Measurements from ENCODE around the gene CATSPERD. TPM values are rescaled to one million over a fixed set of nuclear protein-coding genes. Genes with fewer than 3 reads are reported as not detected.

CATSPERD gene
- polyA plus RNA-seq, 2 of the 4 experiments (the other 2 are of a cell fraction), result 0.03 TPM; not detected in 1

DNA sequence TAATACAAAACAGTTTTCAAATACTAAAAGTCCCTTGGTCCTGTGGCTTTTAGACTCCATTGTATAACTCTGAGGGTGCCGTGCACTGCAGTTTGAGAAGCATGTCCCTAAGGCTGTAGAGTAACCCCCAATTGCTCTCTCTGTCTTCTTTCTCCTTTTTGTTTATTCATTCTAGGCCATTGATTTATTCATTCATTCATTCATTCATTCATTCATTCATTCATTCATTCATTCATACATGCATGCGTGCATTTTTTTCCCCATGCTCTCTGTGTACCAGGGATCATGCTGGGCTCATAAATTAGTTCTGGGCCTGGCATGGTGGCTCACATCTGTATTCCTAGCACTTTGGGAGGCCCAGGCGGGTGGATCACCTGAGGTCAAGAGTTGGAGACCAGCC, 44.8 kb downstream of the CATSPERD start:
- ATAC-seq, result no peak
- TF ChIP-seq NR3C1 (IDR thresholded peaks at IDR 0.05), result no peak
- no peak for TF ChIP-seq MAFK (IDR thresholded peaks at IDR 0.05; ENCODE audit: partially characterized antibody)
- TF ChIP-seq RFX5 (IDR thresholded peaks at IDR 0.05), result no peak
- no peak for TF ChIP-seq SREBF2 (IDR thresholded peaks at IDR 0.05)
- no peak for TF ChIP-seq RNF2 (IDR thresholded peaks at IDR 0.05; ENCODE audit: borderline replicate concordance, low read depth)
- TF ChIP-seq JUNB (IDR thresholded peaks at IDR 0.05), result no peak
- TF ChIP-seq HOXB13 (CRISPR knock-in tag; IDR thresholded peaks at IDR 0.05; ENCODE audit: low read depth), result no peak
- TF ChIP-seq FOSL2 (IDR thresholded peaks at IDR 0.05), result no peak
- no peak for TF ChIP-seq FOSL2 (CRISPR knock-in tag; IDR thresholded peaks at IDR 0.05)
- no peak for TF ChIP-seq MYC (IDR thresholded peaks at IDR 0.05; ENCODE audit: borderline replicate concordance, low read length)
- TF ChIP-seq HDAC2 (IDR thresholded peaks at IDR 0.05), result no peak
- no peak for TF ChIP-seq HEYL (CRISPR knock-in tag; IDR thresholded peaks at IDR 0.05)
- TF ChIP-seq TP53 (CRISPR knock-in tag; IDR thresholded peaks at IDR 0.05), result no peak
- no peak for TF ChIP-seq RARB (CRISPR knock-in tag; IDR thresholded peaks at IDR 0.05)
- TF ChIP-seq, protein P1, sequence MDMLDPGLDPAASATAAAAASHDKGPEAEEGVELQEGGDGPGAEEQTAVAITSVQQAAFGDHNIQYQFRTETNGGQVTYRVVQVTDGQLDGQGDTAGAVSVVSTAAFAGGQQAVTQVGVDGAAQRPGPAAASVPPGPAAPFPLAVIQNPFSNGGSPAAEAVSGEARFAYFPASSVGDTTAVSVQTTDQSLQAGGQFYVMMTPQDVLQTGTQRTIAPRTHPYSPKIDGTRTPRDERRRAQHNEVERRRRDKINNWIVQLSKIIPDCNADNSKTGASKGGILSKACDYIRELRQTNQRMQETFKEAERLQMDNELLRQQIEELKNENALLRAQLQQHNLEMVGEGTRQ (IDR thresholded peaks at IDR 0.05), result no peak
- no peak for TF ChIP-seq EHMT2 (IDR thresholded peaks at IDR 0.05; ENCODE audit: low read depth)

DNA sequence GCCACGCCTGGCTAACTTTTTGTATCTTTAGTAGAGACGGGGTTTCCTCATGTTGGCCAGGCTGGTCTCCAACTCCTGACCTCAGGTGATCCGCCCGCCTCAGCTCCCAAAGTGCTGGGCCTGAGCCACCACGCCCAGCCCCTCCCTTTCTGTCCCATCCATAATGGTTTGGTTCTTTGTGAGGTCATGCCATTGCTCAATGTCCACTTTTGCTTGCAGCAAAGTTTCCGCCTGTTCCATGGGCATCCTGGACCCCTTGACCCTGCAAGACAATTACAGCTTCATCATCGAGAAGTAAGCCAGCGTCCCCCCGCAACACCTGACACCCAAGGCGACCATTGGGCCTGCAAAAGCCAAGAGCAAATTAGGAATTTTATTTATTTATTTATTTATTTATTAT, 47.5 kb downstream of the CATSPERD start:
- no peak overlapping the region for H3K4me2 ChIP-seq
- no peak for DNase-seq (ENCODE audit: low read depth in 1 of 2, low spot score in 1 of 2)
- TF ChIP-seq CEBPB (IDR thresholded peaks at IDR 0.05) (no peak), SMC3 (IDR thresholded peaks at IDR 0.05) (no peak), MAZ (IDR thresholded peaks at IDR 0.05; ENCODE audit: borderline replicate concordance, low read depth, low read length) (no peak), EP300 (IDR thresholded peaks at IDR 0.05) (no peak), FOSL2 (IDR thresholded peaks at IDR 0.05) (no peak), FOSL2 (CRISPR knock-in tag; IDR thresholded peaks at IDR 0.05) (no peak), HOXA7 (CRISPR knock-in tag; IDR thresholded peaks at IDR 0.05) (no peak), FOXS1 (CRISPR knock-in tag; IDR thresholded peaks at IDR 0.05) (no peak), NPAS2 (CRISPR knock-in tag; IDR thresholded peaks at IDR 0.05; ENCODE audit: borderline replicate concordance) (no peak)
- TF ChIP-seq, protein P2, sequence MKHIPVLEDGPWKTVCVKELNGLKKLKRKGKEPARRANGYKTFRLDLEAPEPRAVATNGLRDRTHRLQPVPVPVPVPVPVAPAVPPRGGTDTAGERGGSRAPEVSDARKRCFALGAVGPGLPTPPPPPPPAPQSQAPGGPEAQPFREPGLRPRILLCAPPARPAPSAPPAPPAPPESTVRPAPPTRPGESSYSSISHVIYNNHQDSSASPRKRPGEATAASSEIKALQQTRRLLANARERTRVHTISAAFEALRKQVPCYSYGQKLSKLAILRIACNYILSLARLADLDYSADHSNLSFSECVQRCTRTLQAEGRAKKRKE (CRISPR knock-in tag; IDR thresholded peaks at IDR 0.05; ENCODE audit: low read depth), result no peak
- TF ChIP-seq, protein P3, sequence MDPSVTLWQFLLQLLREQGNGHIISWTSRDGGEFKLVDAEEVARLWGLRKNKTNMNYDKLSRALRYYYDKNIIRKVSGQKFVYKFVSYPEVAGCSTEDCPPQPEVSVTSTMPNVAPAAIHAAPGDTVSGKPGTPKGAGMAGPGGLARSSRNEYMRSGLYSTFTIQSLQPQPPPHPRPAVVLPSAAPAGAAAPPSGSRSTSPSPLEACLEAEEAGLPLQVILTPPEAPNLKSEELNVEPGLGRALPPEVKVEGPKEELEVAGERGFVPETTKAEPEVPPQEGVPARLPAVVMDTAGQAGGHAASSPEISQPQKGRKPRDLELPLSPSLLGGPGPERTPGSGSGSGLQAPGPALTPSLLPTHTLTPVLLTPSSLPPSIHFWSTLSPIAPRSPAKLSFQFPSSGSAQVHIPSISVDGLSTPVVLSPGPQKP (IDR thresholded peaks at IDR 0.05; ENCODE audit: low read depth, low read length), result no peak
- TF ChIP-seq, protein P4, sequence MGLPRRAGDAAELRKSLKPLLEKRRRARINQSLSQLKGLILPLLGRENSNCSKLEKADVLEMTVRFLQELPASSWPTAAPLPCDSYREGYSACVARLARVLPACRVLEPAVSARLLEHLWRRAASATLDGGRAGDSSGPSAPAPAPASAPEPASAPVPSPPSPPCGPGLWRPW (IDR thresholded peaks at IDR 0.05), result no peak
- TF ChIP-seq, protein P5, sequence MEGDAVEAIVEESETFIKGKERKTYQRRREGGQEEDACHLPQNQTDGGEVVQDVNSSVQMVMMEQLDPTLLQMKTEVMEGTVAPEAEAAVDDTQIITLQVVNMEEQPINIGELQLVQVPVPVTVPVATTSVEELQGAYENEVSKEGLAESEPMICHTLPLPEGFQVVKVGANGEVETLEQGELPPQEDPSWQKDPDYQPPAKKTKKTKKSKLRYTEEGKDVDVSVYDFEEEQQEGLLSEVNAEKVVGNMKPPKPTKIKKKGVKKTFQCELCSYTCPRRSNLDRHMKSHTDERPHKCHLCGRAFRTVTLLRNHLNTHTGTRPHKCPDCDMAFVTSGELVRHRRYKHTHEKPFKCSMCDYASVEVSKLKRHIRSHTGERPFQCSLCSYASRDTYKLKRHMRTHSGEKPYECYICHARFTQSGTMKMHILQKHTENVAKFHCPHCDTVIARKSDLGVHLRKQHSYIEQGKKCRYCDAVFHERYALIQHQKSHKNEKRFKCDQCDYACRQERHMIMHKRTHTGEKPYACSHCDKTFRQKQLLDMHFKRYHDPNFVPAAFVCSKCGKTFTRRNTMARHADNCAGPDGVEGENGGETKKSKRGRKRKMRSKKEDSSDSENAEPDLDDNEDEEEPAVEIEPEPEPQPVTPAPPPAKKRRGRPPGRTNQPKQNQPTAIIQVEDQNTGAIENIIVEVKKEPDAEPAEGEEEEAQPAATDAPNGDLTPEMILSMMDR (IDR thresholded peaks at IDR 0.05), result no peak
- H3K4me1 ChIP-seq, result no peaks in the 10 kb centered on the region
- FAIRE-seq, result no peak
- CTCF ChIA-PET, result interaction anchor here (0.6 to 0.8 kb wide), 2 partner anchors 26 to 27 kb away, joined by 3 read pairs; no protein-coding TSS in a partner anchor
- WGBS (ENCODE audit: missing lambda C conversion rate), result 91% methylated on average over 10 of the region's 10 CpGs
- H3K27ac ChIP-seq, result no peak overlapping the region
- no peaks in the 10 kb centered on the region for H3K9me3 ChIP-seq
- POLR2A ChIA-PET, result no interaction called here
- no peak overlapping the region for H3K4me3 ChIP-seq
- no peak for ATAC-seq

More for the DNA sequence above, 44.8 kb downstream of the CATSPERD start:
- ChIA-PET CTCF (interaction anchor here (0.8 kb wide), 1 partner anchor 22 kb away, joined by 3 read pairs; no protein-coding TSS in a partner anchor), POLR2A (interaction anchor here (0.6 kb wide), 1 partner anchor 45 kb away, joined by 3 read pairs; the partner anchor contains the start of genes CATSPERD and LONP1)
- Histone ChIP-seq H3K9me3 (no peaks in the 10 kb centered on the region), H3K4me1 (no peaks in the 10 kb centered on the region), H3K27ac (no peak overlapping the region), H3K4me2 (no peak overlapping the region), H3K4me3 (no peak overlapping the region)
- 100% methylated on average over 3 of the region's 3 CpGs for WGBS (ENCODE audit: missing lambda C conversion rate)
- no peak for DNase-seq (ENCODE audit: low read depth in 1 of 2, low spot score in 1 of 2)
- no peak for FAIRE-seq

Measured in A549 (cell line).